IMR-90 (cell line): ENCODE measurements around the gene TRAPPC3. TPM values are rescaled to one million over a fixed set of nuclear protein-coding genes. Genes with fewer than 3 reads are reported as not detected.

ENCODE experiments used
- ATAC-seq: fragments of 200-7000 bp; cut with Tn5 transposase; 2 replicates; pipeline ENCODE4 v1.9.1; 2020; ENCODE audit warnings: low read depth, mild to moderate bottlenecking, moderate library complexity
- BruUV-seq: library from RNA; stranded (reverse); fragments of 400-500 nt; replicated peaks from 2 replicates; lab custom pipeline; 2021; lab: Mats Ljungman, UMichigan
- CTCF ChIA-PET: fragments of 300-600 bp; formaldehyde crosslinking; extraction: SDS; loops from one replicate; lab custom pipeline; 2021; ENCODE audit warnings: antibody characterized with exemption; lab: Yijun Ruan, JAX
- POLR2A ChIA-PET: fragments of 300-600 bp; sonication (Branson Sonifier 250); formaldehyde crosslinking; loops from one replicate; lab custom pipeline; 2022; ENCODE audit warnings: antibody characterized with exemption; ENCODE audit not compliant: unreplicated experiment; lab: Charles Lee
- DNase-seq: peaks from one replicate; pipeline ENCODE4 v3.0.0; 2013
- H2AFZ ChIP-seq: replicated peaks from 2 replicates; pipeline ENCODE3; 2013; ENCODE audit warnings: low read length, mild to moderate bottlenecking; ENCODE audit not compliant: poor library complexity
- H2AK5ac ChIP-seq: 2 replicates; pipeline ENCODE4 v1.6.1; 2013; ENCODE audit warnings: low read depth, low read length, inconsistent platforms
- H2AK9ac ChIP-seq: replicated peaks from 2 replicates; pipeline ENCODE3; 2013; ENCODE audit warnings: mild to moderate bottlenecking, low read depth, low read length, moderate library complexity; ENCODE audit not compliant: poor library complexity
- H2BK120ac ChIP-seq: 2 replicates; pipeline ENCODE4 v1.6.1; 2013; ENCODE audit warnings: low read depth, low read length, inconsistent platforms
- H2BK15ac ChIP-seq: 3 replicates; pipeline ENCODE4 v1.6.1; 2013; ENCODE audit warnings: low read depth, low read length, inconsistent platforms
- H2BK20ac ChIP-seq: 2 replicates; pipeline ENCODE4 v1.6.1; 2013; ENCODE audit warnings: low read depth, mild to moderate bottlenecking, inconsistent platforms, low read length, moderate library complexity
- H2BK5ac ChIP-seq: 2 replicates; pipeline ENCODE4 v1.6.1; 2013; ENCODE audit warnings: mild to moderate bottlenecking, low read depth, low read length, inconsistent platforms; ENCODE audit not compliant: poor library complexity, severe bottlenecking
- H3K14ac ChIP-seq: replicated peaks from 2 replicates; pipeline ENCODE4 v1.6.1; 2013; ENCODE audit warnings: low read depth, low read length, inconsistent platforms
- H3K18ac ChIP-seq: 2 replicates; pipeline ENCODE4 v1.6.1; 2013; ENCODE audit warnings: low read depth, low read length, control low read depth
- H3K23ac ChIP-seq: 2 replicates; pipeline ENCODE4 v1.6.1; 2013; ENCODE audit warnings: low read depth, low read length, inconsistent platforms
- H3K27ac ChIP-seq: 2 replicates; pipeline ENCODE4 v1.5.1; 2013; ENCODE audit warnings: mild to moderate bottlenecking, control low read depth, low read length; ENCODE audit not compliant: insufficient read depth
- H3K27me3 ChIP-seq: 2 replicates; pipeline ENCODE4 v1.6.1; 2013; ENCODE audit warnings: low read length; ENCODE audit not compliant: control insufficient read depth, insufficient read depth
- H3K36me3 ChIP-seq: 2 replicates; pipeline ENCODE4 v1.6.1; 2013; ENCODE audit warnings: low read length, mixed read lengths; ENCODE audit not compliant: control insufficient read depth, insufficient read depth
- H3K4ac ChIP-seq: 2 replicates; pipeline ENCODE4 v1.6.1; 2013; ENCODE audit warnings: low read depth, low read length, inconsistent platforms
- H3K4me1 ChIP-seq: 2 replicates; pipeline ENCODE4 v1.6.1; 2013; ENCODE audit warnings: low read length, mixed read lengths; ENCODE audit not compliant: control insufficient read depth, insufficient read depth
- H3K4me2 ChIP-seq: 2 replicates; pipeline ENCODE4 v1.6.1; 2013; ENCODE audit warnings: low read depth, mild to moderate bottlenecking, control low read depth, low read length, moderate library complexity
- H3K4me3 ChIP-seq: 2 replicates; pipeline ENCODE4 v1.5.1; 2013; ENCODE audit warnings: low read depth, mild to moderate bottlenecking, control low read depth, low read length, moderate library complexity; ENCODE audit not compliant: insufficient read depth
- H3K56ac ChIP-seq: 2 replicates; pipeline ENCODE4 v1.6.1; 2013; ENCODE audit warnings: low read length, inconsistent platforms; ENCODE audit not compliant: insufficient read depth; ENCODE audit errors: extremely low read depth
- H3K79me1 ChIP-seq, 2 experiments: 2 replicates each; pipeline ENCODE4 v1.6.1; 2013; ENCODE audit warnings: low read length in 2 of 2, inconsistent platforms in 1 of 2, low read depth in 1 of 2
- H3K9ac ChIP-seq: 2 replicates; pipeline ENCODE4 v1.6.1; 2013; ENCODE audit warnings: low read depth, low read length, control low read depth
- H3K9me1 ChIP-seq: 2 replicates; pipeline ENCODE4 v1.6.1; 2013; ENCODE audit warnings: low read length, inconsistent platforms; ENCODE audit not compliant: insufficient read depth
- H3K9me3 ChIP-seq: 2 replicates; pipeline ENCODE4 v1.6.1; 2013; ENCODE audit warnings: low read length; ENCODE audit not compliant: control insufficient read depth, insufficient read depth
- H4K20me1 ChIP-seq: 2 replicates; pipeline ENCODE4 v1.6.1; 2013; ENCODE audit warnings: low read length, inconsistent platforms; ENCODE audit not compliant: insufficient read depth
- H4K5ac ChIP-seq: 2 replicates; pipeline ENCODE4 v1.6.1; 2013; ENCODE audit warnings: mild to moderate bottlenecking, low read depth, low read length, control low read depth
- H4K8ac ChIP-seq, 2 experiments: 2 replicates each; pipeline ENCODE4 v1.6.1; 2013; ENCODE audit warnings: low read depth in 2 of 2, low read length in 2 of 2, control low read depth in 1 of 2, inconsistent platforms in 1 of 2
- H4K91ac ChIP-seq: 2 replicates; pipeline ENCODE4 v1.6.1; 2013; ENCODE audit warnings: low read depth, low read length, inconsistent platforms; ENCODE audit not compliant: insufficient read depth
- BHLHE40 ChIP-seq: fragments of 150-350 bp; IDR thresholded peaks from 2 replicates; pipeline ENCODE4 v1.6.1; 2016; ENCODE audit warnings: mild to moderate bottlenecking, low read depth, low read length
- CEBPB ChIP-seq: IDR thresholded peaks from 2 replicates; pipeline ENCODE4 v1.6.1; 2012; ENCODE audit warnings: low read depth, low read length, improper control_type of control experiment
- CHD1 ChIP-seq: IDR thresholded peaks from 2 replicates; pipeline ENCODE4 v1.6.1; 2012; ENCODE audit warnings: low read depth, low read length, improper control_type of control experiment
- CTCF ChIP-seq: conservative IDR thresholded peaks from 2 replicates; pipeline ENCODE4 v1.5.1; 2012; ENCODE audit warnings: mild to moderate bottlenecking, low read depth, low read length, improper control_type of control experiment
- FOS ChIP-seq: fragments of 150-350 bp; IDR thresholded peaks from 2 replicates; pipeline ENCODE4 v1.6.1; 2016; ENCODE audit warnings: low read depth, low read length
- MAFK ChIP-seq: IDR thresholded peaks from 2 replicates; pipeline ENCODE4 v1.6.1; 2012; ENCODE audit warnings: low read depth, low read length, improper control_type of control experiment
- MAZ ChIP-seq: IDR thresholded peaks from 2 replicates; pipeline ENCODE4 v1.6.1; 2012; ENCODE audit warnings: low read depth, mild to moderate bottlenecking, low read length, improper control_type of control experiment, moderate library complexity, borderline replicate concordance
- MXI1 ChIP-seq: IDR thresholded peaks from 2 replicates; pipeline ENCODE4 v1.6.1; 2012; ENCODE audit warnings: low read depth, mild to moderate bottlenecking, low read length, moderate library complexity, borderline replicate concordance
- NFE2L2 ChIP-seq: fragments of 150-350 bp; IDR thresholded peaks from 2 replicates; pipeline ENCODE4 v1.6.1; 2016; ENCODE audit warnings: low read depth, mild to moderate bottlenecking, low read length
- POLR2A ChIP-seq: IDR thresholded peaks from 2 replicates; pipeline ENCODE4 v1.6.1; 2012; ENCODE audit warnings: mild to moderate bottlenecking, low read depth, low read length
- RAD21 ChIP-seq: IDR thresholded peaks from 2 replicates; pipeline ENCODE4 v1.6.1; 2012; ENCODE audit warnings: low read length, improper control_type of control experiment
- RCOR1 ChIP-seq: IDR thresholded peaks from 2 replicates; pipeline ENCODE4 v1.6.1; 2012; ENCODE audit warnings: mild to moderate bottlenecking, low read length, improper control_type of control experiment; ENCODE audit not compliant: insufficient replicate concordance
- RFX5 ChIP-seq: IDR thresholded peaks from 2 replicates; pipeline ENCODE4 v1.8.0; 2012; ENCODE audit warnings: low read depth, mild to moderate bottlenecking, low read length, moderate library complexity
- SMC3 ChIP-seq: fragments of 150-350 bp; IDR thresholded peaks from 2 replicates; pipeline ENCODE4 v1.6.1; 2016; ENCODE audit warnings: low read depth, mild to moderate bottlenecking, antibody characterized with exemption, low read length, moderate library complexity
- USF2 ChIP-seq: fragments of 150-350 bp; IDR thresholded peaks from 2 replicates; pipeline ENCODE4 v1.6.1; 2017; ENCODE audit warnings: mild to moderate bottlenecking, antibody characterized with exemption, low read length, low read depth
- WGBS, 2 experiments: methylation state at CpG; one replicate each; pipeline versions ENCODE4 v1.1.5 to v1.1.7; 2013; ENCODE audit warnings: missing lambda C conversion rate in 2 of 2; ENCODE audit not compliant: insufficient read length in 1 of 2; ENCODE audit errors: extremely low coverage in 2 of 2; 5-methylcytosine and 5-hydroxymethylcytosine counted together
- dilution Hi-C: fragments of 300-500 bp; cut with HindIII; formaldehyde crosslinking; loops from one replicate; pipeline ENCODE4 v1.14.3; 2018; ENCODE audit warnings: low sequenced_read_pairs; ENCODE audit not compliant: unreplicated experiment
- in situ Hi-C: fragments of 300-500 bp; cut with MboI; formaldehyde crosslinking; loops from 3 replicates; pipeline ENCODE4 v1.14.3; 2019; ENCODE audit warnings: low sequenced_read_pairs, inconsistent platforms, mixed read lengths
- intact Hi-C: fragments of 100-400 bp; cut with micrococcal nuclease; formaldehyde crosslinking; loops from 2 replicates; pipeline ENCODE4 v1.10.0; 2022
- polyA plus RNA-seq, 3 experiments: library from polyadenylated mRNA; depleted of rRNA; stranded (reverse); fragments of >200 nt; gene quantifications; 2 replicates each; pipeline ENCODE4 v1.2.3, GENCODE V29; 2012; ENCODE audit warnings: low replicate concordance in 1 of 3
- total RNA-seq: library from RNA; depleted of rRNA; stranded (reverse); fragments of >200 nt; gene quantifications from 2 replicates; pipeline ENCODE4 v1.2.3, GENCODE V29; 2012
- TF ChIP-seq, protein P1 (sequence below): fragments of 150-350 bp; IDR thresholded peaks from 2 replicates; pipeline ENCODE4 v1.6.1; 2016; ENCODE audit warnings: low read depth, mild to moderate bottlenecking, low read length, moderate library complexity, borderline replicate concordance

TRAPPC3 gene
- total and polyA plus RNA-seq, 2 of the 4 experiments (the other 2 are of a cell fraction), result 76.0 to 77.8 TPM

DNA sequence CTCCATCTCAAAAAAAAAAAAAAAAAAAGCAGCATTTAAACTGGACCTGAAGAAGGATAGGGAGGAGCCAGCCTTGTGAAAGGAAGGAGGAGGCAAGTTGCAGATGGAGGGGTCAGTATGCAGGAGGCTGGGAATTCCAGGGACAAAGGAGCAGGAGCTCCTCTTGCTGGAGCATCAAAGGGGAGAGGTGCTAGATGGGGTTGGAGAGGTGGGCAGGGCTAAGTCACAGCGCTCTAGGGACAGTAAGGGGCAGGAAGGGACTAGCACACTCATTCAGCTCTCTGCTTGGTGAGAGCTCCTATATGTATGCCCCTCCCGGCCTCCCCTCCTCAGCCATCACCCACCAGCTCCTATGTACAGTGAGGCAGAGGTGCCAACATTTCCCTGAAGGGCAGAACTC is 33.4 kb upstream of the TRAPPC3 start:
- H2BK15ac ChIP-seq, result no peak overlapping the region
- H2AFZ ChIP-seq, result peak overlapping the region; percentile 21
- H4K5ac ChIP-seq, result no peak overlapping the region
- H3K14ac ChIP-seq, result no peak overlapping the region
- no peak overlapping the region for H2BK5ac ChIP-seq
- in situ Hi-C loops, result no loop called here
- no peak overlapping the region for H3K56ac ChIP-seq
- peaks cover 43% of the 10 kb centered on the region for H3K36me3 ChIP-seq
- POLR2A ChIA-PET, result interaction anchor here (0.7 kb wide), 1 partner anchor 48 kb away, joined by 11 read pairs; no protein-coding TSS in a partner anchor
- no peak overlapping the region for H3K4me2 ChIP-seq
- no peak overlapping the region for H2AK5ac ChIP-seq
- no peak overlapping the region for H2BK120ac ChIP-seq
- no peak overlapping the region for H3K27ac ChIP-seq
- H3K9me3 ChIP-seq, result no peaks in the 10 kb centered on the region
- no peak overlapping the region for H4K8ac ChIP-seq
- BruUV-seq, result no TSS peak
- TF ChIP-seq FOS (no peak), USF2 (no peak), CTCF (no peak), RAD21 (no peak), CHD1 (no peak), SMC3 (no peak), RCOR1 (no peak), MAFK (no peak), CEBPB (no peak), MXI1 (no peak), POLR2A (no peak), MAZ (no peak), RFX5 (no peak), BHLHE40 (no peak), NFE2L2 (no peak)
- TF ChIP-seq, protein P1, sequence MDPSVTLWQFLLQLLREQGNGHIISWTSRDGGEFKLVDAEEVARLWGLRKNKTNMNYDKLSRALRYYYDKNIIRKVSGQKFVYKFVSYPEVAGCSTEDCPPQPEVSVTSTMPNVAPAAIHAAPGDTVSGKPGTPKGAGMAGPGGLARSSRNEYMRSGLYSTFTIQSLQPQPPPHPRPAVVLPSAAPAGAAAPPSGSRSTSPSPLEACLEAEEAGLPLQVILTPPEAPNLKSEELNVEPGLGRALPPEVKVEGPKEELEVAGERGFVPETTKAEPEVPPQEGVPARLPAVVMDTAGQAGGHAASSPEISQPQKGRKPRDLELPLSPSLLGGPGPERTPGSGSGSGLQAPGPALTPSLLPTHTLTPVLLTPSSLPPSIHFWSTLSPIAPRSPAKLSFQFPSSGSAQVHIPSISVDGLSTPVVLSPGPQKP, result no peak
- dilution Hi-C loops, result no loop called here
- no peak overlapping the region for H3K23ac ChIP-seq
- H3K4me1 ChIP-seq, result peaks cover 2% of the 10 kb centered on the region
- no peak overlapping the region for H4K91ac ChIP-seq
- H3K27me3 ChIP-seq, result no peaks in the 10 kb centered on the region
- no peak overlapping the region for H3K4me3 ChIP-seq
- H3K9ac ChIP-seq, result no peak overlapping the region
- ATAC-seq (no peak), DNase-seq (no peak)
- no peak overlapping the region for H3K4ac ChIP-seq
- H2BK20ac ChIP-seq, result no peak overlapping the region
- H3K9me1 ChIP-seq, result 0 out of 2 replicates have a peak, but pooled peaks cover 4% of the 10 kb centered on the region
- peaks cover 13% of the 10 kb centered on the region for H4K20me1 ChIP-seq
- no peak overlapping the region for H3K18ac ChIP-seq
- intact Hi-C loops, result no loop called here
- no CpG with 5 or more reads among the region's 2 CpGs for WGBS, 2 experiments
- peak overlapping the region; percentile 55 for H2AK9ac ChIP-seq
- CTCF ChIA-PET, result interaction anchor here (1.0 to 1.3 kb wide), 2 partner anchors 21 to 33 kb away, joined by 3 read pairs; no protein-coding TSS in a partner anchor
- peaks cover 10 to 38% of the 10 kb centered on the region in 2 experiments for H3K79me1 ChIP-seq
